NCI-H146 treated with DMSO at 0.1 percent for 48 hours (cell line): Measurements from ENCODE around the gene ACACA.
"Not testable (repeated sequence)": the region's sequence is repeated elsewhere in the genome, so short reads cannot be mapped to it uniquely, and the experiment has no call there.

Source experiments
- DNase-seq: peaks from one replicate; lab custom pipeline; 2025; ENCODE audit not compliant: unreplicated experiment; lab: John Stamatoyannopoulos, UW

ACACA gene

DNA sequence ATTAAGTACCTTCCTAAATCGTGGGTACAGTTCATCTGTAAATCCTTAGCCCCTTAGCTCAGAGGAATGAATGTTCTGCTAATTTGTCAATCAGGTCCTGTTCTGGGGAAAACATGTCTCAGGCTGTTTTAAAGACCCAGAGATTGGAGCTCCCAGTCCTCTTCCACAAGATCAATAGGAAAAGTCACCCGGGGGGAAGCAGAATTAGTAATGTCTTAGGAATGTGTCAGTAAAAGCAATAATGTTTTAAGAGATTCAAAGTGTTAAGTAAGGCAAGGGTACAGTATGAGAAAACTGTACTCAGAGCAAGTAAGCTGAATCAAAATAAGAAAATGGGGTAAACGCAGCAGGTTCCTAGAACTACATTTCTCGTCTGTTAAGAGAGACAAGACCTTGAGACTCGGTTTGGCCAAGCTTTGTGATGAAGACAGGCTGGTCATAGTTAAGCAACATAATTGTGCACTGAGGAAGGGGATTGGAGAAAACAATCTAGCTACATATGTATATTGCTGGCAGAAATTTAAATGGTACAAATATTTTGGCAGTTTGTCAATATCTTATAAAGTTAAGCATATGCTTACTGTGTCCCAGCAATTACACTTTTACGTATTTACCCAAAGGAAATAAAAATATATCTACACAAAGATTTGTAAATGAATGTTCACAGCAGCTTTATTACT, 223.7 kb downstream of the ACACA start:
- no peak for DNase-seq

DNA sequence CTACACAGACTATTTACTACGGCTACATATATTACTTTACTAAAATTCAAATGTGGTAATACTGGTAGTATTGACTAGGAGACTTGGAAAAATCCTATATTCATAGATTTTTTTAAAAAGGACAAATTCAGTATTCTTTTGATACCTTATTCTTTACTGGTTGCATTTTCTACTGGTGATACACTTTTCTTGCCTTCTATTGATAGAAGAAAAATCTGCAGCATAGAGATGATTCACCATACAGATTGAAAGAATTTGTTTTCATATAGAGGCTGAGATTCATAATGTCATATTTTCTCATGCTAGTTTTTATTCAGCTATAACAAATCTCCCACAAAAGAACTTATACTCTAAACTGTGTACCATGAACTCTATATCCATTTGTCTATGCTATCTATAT, 226.3 kb downstream of the ACACA start:
- DNase-seq = no peak

DNA sequence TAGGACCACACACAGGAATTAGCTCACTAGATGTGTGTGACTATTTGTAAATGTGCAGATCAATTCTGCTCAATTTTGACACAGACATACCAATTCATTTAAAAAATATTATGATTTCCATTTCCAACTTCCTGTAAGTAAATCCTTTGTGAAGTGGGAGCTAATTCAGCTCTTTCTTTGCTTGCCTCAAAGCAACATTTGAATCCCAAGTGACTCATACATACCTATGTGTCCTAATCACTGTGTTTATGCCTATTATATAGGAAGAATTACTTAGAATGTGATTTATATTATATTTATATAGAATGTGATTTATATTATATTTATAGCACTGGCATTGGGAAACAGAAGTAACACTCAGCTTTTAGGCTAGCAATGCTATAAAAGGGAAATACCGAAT, 226.7 kb downstream of the ACACA start:
- no peak for DNase-seq

DNA sequence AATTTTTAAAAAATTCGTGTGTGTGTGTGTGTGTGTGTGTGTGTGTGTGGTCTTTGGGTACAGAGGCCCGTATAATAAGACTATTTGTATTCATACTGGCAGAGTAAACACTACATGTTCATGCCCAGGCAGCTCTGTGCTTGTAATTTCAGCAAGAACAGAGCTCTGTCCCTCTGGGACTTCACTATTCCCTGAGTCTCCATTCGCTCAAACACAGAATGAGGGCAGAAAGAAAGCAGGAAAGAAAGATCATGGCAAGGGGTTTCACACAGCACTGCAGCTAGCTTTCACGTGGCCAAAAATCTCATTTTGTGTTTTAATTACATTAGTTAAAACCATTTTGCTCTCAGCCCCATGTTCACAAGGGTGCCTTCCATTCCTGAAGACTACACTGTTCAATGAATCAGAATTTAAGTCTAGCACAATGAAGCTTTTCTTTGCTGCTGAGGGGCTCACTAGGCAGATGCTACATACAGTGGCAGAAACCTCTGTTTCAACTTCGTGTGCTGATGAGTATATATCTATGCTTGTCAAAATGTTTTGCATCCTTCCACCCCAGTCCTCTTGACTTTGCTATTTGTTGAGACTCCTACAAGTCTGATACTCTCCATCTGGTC, 229.3 kb downstream of the ACACA start:
- DNase-seq = peak; percentile 20

DNA sequence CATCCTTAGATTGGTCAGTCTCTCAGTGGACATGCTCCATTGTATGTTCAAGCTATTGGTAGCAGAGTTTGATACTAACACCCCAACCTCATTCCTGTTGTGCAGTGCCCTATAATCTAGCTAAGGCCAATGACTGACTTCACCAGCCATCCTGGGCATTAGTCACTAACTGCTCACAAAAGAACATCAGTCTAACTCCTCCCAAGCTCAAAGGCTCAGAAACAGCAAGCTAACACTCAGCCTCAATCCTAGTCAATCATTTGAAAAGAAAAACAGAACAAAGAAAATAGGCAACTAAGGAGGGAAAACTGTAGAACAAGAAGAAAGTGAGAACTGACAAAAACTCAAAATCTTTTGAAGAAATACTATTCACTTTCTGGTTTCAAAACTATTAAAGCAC, 229.9 kb downstream of the ACACA start:
- no peak for DNase-seq

DNA sequence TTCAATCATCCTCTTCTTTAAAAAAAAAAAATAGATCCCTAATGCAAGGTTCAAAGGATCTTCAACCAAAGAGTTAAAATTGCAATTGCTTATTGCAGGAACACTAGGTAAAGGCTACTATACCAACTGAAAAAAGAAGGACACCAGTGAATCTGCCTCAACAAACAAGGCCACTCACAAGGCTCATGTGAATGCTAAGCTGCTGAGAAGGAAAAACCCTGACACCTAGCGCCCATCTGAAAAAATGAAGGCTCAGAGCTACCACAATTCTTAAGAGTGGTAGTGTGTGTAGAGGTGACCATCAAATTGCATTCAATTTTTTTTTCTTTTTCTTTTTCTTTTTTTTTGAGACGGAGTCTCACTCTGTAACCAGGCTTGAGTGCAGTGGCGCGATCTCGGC, 232.4 kb downstream of the ACACA start:
- no peak for DNase-seq

DNA sequence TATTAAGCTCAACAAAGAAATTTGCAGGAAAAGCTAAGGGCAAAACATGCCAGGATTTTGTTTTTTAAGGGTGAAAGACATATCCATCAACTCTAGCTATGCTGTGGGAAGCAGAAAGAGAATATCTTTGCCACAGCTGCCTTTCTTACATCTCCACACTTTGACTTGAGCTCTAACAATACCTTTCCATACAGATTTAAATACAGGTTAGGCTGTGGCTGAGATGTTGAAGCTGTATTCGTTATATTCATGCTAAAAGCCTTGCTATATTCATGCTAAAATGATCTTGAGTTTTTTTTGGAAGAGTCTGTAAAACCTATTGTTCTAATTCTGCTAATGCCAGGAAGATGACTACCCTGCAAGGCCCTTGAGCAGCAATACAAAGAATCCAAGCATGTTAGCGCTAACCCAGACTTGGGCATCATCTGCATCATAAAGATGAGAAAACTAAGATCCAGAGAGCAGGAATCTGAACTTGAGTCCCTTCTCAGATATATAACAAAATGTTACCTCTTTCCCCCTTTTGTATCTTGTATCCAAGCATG, 235.7 kb downstream of the ACACA start:
- no peak for DNase-seq

DNA sequence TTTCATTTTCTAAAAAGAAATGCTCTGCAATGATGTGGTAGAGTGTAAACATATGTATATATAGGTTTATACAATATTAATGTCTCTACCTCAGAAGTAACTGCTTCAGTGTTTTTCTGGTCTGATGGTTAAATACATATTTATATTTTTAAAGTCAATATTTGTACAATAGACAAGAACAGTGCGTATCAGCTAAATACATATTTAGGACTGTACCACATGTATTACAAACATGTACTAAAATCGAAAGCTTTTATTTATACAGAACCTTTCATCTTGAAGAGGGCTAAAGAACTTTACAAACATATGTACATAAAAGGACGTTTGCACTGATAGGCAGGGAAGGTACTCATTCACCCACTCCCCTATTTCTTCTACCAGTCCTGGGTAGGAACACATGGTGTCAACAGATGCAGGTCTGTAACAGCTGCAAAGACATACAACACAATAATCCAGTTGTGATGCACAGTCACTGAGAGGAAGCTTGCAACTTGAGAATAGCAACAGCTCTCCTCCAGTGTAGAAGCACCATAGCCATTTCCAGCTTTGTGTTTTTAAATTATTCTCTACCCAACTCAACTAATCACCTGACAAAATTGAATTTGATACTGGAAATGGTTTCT, 237.8 kb downstream of the ACACA start:
- peak; percentile 6 for DNase-seq

DNA sequence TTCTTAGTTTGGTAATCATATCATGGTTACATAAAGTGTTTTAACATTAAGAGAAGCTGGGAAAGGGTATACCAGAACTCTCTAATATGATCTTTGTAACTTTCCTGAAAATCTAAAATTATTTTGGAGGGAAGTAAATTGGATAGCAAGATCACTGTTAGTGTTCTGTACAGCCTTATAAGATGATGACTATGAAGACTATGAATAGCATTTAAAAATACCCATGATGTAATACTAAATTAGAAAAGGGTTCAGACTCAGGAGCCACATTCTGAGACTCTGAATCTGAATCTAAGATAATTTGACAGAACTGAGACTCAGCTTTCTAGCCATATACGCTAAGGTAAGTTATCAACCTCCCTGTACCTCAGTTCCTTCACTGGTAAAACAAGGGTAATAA, 238.9 kb downstream of the ACACA start:
- DNase-seq = no peak

DNA sequence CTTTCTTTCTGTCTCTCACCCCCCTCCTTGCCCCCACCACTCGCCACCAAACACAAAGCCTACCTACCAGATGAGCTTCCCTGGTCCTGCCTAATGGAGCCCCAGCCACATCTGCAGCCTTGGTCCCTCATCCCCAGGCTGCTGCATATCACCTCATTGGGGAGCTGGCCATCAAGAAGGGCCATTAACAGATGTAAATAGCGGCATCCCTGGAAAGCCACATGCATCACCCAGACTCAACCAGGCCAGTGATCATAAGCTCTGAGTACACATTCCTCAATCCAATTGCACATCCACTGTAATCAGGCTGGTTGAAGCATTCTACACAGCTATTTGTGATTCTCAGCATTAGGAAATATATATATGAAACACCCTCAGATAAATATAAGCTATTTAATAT, 242.6 kb downstream of the ACACA start:
- DNase-seq = no peak

DNA sequence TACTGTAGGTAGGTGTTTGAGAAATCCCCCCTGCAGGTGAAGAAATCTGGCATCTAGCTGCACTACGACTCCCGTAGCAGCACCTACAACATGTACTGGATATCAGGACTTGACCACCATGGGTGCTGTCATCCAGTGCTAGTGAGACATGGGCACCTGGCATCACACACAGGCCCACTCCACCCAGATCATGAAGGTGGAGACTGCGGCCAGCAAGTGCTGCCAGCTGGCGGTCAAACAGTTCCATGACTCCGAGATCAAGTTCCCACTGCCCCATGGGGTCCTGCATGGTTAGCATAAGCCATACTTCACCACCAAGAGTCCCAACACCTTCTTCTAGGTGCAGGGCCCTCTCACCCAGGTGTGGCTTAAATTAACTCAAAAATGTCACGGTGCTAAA, 243.8 kb downstream of the ACACA start:
- DNase-seq = no peak

DNA sequence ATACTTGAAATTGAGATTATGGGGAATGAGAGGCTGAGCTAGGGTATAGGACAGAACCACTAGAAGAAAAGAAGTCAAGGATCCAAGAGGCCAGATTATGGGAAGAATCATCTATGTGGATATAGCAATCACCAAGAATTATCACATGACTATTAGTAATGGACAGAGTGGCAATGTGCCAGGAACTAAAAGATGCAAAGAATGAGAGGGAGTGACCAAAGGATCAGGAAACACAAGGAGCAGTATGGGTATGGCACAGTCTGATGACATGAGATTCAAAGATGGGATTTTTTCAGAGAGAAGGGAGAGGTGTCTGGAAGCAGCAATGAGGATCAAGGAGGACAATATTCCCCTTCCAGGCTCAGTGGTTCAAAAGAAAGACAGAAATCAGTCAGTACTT, 245.7 kb downstream of the ACACA start:
- DNase-seq = no peak

DNA sequence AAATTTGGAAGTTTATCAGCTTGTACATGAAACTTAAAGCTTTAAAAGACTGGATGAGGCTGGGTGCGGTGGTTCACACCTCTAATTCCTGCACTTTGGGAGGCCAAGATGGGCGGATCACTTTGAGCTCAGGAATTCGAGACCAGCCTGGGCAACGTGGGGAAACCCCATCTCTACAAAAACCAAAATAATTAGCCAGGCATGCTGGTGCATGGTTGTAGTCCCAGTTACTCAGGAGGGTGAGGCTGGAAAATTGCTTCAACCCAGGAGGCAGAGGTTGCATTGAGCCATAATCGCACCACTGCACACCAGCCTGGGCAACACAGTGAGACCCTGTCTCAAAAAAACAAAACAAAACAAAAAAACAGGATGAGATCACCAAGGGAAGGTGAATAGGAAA, 248.3 kb downstream of the ACACA start:
- DNase-seq = no peak

DNA sequence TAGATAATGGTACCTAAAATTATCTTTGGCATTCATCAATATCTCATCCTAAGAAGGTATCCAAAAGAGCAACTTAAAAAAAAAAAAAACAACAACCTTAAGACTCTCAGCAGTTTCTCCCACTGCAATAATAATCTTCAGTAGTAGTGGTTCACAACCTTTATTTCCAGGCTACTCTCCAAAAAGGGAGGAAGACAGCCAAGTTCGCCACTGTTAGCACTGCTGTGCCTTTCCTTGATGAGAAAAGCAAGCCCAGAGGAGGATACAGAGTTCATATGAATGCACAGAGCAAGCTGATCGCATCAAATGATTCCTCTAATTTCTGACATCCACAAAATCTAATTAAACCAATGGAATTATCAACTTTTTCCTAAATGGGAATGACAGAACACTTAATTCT, 258.5 kb downstream of the ACACA start:
- DNase-seq = no peak

DNA sequence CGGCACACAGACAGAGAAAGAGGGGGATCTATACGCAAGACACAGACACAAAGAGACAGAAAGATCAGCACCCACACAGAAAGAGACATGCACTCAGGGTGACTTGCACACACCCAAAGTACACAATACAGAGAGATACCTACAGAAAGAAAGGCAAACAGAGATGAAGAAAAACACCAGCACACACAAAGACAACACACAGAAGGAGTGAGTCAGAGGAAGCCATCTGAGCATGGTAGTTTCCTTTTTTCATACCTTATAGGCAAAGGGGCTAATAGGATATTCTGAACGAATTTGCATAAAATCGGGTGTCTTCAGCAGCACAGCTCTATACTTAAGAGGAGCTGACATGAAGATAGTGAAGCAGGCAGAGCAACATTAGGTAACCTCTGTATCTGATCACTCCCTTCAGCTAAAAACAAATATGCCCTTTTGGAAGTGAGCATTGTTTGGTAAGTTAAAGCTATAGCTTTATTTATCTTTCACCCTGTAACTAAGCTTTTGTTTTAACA, 259.3 kb downstream of the ACACA start:
- peak; percentile 33 for DNase-seq

DNA sequence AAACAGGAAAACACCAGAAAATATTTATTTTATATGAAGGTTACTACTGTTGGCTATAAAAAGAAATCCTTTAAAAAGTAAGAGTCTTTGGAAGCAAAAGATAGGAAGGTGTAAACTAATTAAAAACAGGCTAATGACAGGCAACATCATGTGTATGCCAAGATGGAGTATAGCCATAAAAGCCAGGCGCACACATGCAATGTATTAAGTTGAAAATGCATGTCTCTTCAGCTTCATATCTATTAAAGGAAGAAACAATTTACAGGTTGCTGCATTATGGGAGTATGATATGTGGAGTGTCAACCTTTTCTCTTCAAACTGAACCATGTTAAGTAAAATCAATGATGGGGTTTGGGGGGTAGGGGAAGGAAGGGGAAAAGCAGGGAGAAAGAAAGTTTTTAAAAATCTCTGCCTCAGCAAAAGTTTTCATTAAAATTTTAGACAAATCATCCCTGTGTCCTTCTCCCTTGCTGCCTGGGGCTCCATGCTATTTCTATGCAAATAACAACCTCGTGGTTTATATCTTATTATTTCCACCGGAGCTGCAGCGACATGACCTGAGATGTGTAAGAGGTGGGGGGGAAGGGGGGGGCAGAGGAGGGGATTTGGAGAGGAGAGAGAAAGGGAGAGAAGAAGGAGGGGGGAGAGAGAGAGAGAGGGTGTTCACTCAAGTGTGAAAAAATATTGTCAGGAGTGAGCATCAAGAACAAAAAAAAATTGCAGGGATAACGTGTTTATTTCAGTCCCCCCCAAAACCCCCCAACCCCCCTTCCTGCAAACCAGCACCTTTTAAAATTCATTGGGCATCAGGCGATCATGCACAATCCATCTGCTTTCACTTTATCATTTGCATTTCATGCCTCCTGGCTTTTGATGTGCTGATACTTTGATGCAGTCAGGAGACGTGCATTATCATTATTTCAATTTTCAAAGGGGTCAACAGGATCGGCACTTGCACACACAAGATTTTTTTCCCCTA, 260.3 kb downstream of the ACACA start:
- no peak for DNase-seq

DNA sequence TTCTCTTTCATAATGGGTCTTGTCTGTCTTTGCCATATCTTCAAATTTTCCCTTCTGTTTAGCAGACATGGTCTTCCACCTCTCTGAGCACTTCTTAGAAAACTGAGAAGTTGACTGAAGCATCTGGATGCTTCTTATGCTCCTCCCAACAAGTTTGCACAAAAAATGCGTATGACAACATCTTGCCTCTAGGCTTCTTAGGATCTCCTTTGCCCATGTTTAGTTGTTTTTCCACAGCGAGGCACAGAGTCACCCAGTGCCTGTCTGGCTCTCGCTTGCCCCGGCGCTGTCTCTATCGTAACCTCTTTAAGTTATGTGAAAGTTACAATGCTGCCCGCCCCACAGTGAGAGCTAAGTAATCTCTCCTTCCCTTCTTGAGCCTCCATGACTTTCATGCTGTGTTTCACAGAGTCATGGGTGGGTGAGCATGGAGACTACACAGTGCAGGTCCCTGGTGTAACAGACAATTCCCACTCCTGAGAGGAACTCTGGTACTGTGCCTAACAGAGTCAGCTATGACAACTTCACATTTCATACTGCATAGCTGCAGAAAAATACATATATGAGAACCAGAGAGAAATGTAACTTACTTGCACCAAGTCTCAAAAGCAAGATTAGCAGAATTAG, 262.4 kb downstream of the ACACA start:
- DNase-seq = no peak

DNA sequence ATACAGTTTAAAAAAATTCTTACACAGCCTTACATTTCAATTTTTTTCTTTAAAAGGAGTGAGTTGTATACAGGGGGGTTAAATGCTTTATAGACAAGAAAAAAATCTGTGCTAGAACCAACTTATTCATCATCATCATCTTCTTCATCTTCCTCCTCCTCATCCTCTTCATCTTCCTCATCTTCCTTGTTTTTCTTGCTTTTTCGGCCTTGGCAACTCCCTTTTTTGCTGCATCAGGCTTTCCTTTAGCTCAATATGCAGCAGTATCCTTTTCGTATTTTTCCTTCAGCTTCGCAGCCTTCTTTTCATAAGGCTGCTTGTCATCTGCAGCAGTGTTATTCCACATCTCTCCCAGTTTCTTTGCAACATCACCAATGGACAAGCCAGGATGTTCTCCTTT, 263.1 kb downstream of the ACACA start:
- not testable (repeated sequence) for DNase-seq

DNA sequence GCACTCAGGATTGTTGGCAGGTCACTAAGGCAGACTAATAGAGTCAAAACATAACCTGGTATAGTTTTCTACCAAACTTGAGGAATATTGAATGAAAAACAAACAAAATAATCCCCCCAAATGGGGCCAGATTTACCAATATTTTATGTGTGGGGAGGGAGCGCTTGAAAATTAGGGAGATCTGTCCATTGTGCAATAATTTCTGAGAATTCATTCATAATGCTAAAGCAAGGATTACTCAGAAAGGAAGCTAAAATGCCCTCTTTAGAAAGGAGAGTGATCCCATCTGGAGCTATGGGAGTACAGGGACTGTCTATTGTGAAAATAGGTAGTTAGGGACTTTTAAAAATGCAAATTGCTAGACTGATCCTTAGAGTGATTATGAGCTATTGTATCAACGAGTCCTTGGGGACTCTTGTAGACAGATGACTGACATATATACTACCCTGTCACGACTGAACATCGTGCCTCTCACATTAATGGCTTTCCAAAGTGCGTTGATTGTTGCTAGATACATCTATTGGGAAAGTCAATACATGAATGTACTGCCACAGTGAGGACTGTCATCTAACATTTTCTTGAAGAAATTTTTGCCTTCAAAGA, 264.2 kb downstream of the ACACA start:
- no peak for DNase-seq

DNA sequence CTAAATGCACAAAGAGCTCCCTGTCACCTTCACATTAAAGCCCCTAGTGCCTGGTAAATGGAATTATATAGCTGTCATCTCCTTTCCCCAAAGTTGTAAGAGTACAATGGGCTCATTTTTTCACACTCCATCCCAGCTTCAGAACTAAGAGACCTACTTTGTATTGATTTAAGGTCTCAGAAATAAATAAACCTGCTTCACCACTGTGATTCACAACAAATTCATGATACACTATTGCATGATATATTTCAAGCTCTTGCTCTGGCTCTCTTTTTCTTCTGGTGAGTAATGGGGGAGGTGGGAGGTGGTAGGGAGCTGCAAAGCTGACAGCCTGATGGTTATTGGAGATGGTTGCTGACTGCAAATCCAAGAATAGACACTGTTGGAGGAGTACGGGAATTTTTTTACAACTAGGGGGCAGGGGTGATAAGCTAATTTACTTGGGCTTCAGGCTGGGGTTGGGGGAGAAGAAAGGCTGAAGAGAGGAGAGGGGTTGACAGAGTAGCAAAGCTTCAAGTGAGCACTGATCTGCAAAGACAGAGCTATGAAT, 268.0 kb downstream of the ACACA start:
- DNase-seq = no peak
